Measurements from ENCODE around the gene NUP133. TPM values are rescaled to one million over a fixed set of nuclear protein-coding genes. Genes with fewer than 3 reads are reported as not detected.

The NUP133 gene
- total and polyA plus RNA-seq, 2 of the 4 experiments (the other 2 are of a cell fraction): 13.4 to 30.5 TPM

DNA sequence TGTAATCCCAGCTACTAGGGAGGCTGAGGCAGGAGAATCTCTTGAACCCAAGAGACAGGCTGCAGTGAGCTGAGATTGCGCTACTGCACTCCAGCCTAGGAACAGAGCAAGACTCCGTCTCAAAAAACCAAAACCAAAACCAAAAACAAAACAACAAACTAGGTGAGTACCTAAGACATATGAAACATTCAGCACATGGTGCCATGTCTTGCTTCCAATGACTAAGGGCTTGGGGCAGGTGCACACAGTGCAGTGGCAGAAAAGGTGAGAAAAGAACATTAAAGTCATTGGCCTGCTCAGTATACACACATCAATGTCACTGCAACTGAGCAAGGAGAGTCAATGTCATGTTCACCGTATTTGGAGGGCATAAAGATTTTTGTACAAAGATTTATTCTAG lies 70.1 kb downstream of the NUP133 start (continued):
- TF ChIP-seq, protein P1, sequence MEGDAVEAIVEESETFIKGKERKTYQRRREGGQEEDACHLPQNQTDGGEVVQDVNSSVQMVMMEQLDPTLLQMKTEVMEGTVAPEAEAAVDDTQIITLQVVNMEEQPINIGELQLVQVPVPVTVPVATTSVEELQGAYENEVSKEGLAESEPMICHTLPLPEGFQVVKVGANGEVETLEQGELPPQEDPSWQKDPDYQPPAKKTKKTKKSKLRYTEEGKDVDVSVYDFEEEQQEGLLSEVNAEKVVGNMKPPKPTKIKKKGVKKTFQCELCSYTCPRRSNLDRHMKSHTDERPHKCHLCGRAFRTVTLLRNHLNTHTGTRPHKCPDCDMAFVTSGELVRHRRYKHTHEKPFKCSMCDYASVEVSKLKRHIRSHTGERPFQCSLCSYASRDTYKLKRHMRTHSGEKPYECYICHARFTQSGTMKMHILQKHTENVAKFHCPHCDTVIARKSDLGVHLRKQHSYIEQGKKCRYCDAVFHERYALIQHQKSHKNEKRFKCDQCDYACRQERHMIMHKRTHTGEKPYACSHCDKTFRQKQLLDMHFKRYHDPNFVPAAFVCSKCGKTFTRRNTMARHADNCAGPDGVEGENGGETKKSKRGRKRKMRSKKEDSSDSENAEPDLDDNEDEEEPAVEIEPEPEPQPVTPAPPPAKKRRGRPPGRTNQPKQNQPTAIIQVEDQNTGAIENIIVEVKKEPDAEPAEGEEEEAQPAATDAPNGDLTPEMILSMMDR (conservative IDR thresholded peaks at IDR 0.05; ENCODE audit: low read depth, low read length): no peak
- no peak for TF ChIP-seq BHLHE40 (IDR thresholded peaks at IDR 0.05; ENCODE audit: low read depth, low read length)

DNA sequence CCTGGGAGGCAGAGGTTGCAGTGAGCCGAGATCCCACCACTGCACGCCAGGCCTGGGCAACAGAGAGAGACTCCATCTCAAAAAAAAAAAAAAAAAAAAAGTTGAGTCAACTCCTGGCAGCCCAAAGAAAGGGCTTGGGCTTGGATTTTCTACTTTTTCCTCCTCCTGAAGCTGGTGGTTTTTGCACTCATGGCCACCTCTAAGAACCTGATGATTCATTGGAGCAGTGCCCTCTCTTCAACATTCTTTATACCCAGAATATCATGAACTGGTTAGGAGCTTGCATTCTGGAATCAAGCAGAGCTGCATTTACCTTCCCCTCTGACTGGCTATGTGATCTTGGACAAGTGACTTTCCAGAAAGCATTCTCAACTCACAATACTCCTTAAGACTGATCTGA lies 70.7 kb downstream of the NUP133 start:
- Histone ChIP-seq H2AK9ac (replicated peaks; ENCODE audit: low read depth, low read length, poor library complexity) (no peak overlapping the region), H3K56ac (ENCODE audit: extremely low read depth, insufficient read depth, low read length) (no peak overlapping the region), H2BK120ac (ENCODE audit: low read depth, low read length) (no peak overlapping the region), H2BK15ac (ENCODE audit: low read depth, low read length) (no peak overlapping the region), H2AK5ac (ENCODE audit: low read depth, low read length) (no peak overlapping the region), H3K9me1 (ENCODE audit: insufficient read depth, low read length) (peaks cover 7% of the 10 kb centered on the region), H3K4me3 (ENCODE audit: insufficient read depth, low read depth, low read length) (no peak overlapping the region), H3K4ac (ENCODE audit: low read depth, low read length) (no peak overlapping the region), H3K4me1 (ENCODE audit: control insufficient read depth, insufficient read depth, low read length) (peaks cover 10% of the 10 kb centered on the region), H3K23ac (ENCODE audit: low read depth, low read length) (no peak overlapping the region), H3K27me3 (ENCODE audit: control insufficient read depth, insufficient read depth, low read length) (peaks cover 31% of the 10 kb centered on the region), H3K27ac (ENCODE audit: insufficient read depth, low read length) (no peak overlapping the region), H3K14ac (replicated peaks; ENCODE audit: low read depth, low read length) (no peak overlapping the region), H3K36me3 (ENCODE audit: control insufficient read depth, insufficient read depth, low read length) (peaks cover 7% of the 10 kb centered on the region), H4K8ac (ENCODE audit: low read depth in 2 of 2, low read length in 2 of 2) (no peak overlapping the region), H4K20me1 (ENCODE audit: insufficient read depth, low read length) (peaks cover 4% of the 10 kb centered on the region; the same call in 1 of the 2 replicates), H3K18ac (ENCODE audit: low read depth, low read length) (no peak overlapping the region), H2AFZ (replicated peaks; ENCODE audit: low read length, poor library complexity) (no peak overlapping the region), H3K9me3 (ENCODE audit: control insufficient read depth, insufficient read depth, low read length) (peaks cover 3% of the 10 kb centered on the region), H3K79me1 (ENCODE audit: low read depth in 1 of 2, low read length in 2 of 2) (no peaks in the 10 kb centered on the region; a peak in 1 of 4 replicates), H2BK20ac (ENCODE audit: low read depth, low read length) (no peak overlapping the region), H3K9ac (ENCODE audit: low read depth, low read length) (no peak overlapping the region), H4K5ac (ENCODE audit: low read depth, low read length) (no peak overlapping the region), H3K4me2 (ENCODE audit: low read depth, low read length) (no peak overlapping the region), H2BK5ac (ENCODE audit: low read depth, low read length, poor library complexity, severe bottlenecking) (no peak overlapping the region), H4K91ac (ENCODE audit: insufficient read depth, low read depth, low read length) (no peak overlapping the region)
- ChIA-PET CTCF (interaction anchor here (0.7 to 0.9 kb wide), 2 partner anchors 14 to 31 kb away, joined by 3 read pairs; no protein-coding TSS in a partner anchor), POLR2A (ENCODE audit: unreplicated experiment) (interaction anchor here (0.6 kb wide), 1 partner anchor 33 kb away, joined by 11 read pairs; no protein-coding TSS in a partner anchor)
- in situ Hi-C loops (cut with MboI; ENCODE audit: low sequenced_read_pairs): no loop called here
- no CpG with 5 or more reads among the region's 2 CpGs for WGBS, 2 experiments (ENCODE audit: extremely low coverage in 2 of 2, insufficient read length in 1 of 2)
- intact Hi-C loops (cut with micrococcal nuclease): no loop called here
- TF ChIP-seq CHD1 (IDR thresholded peaks at IDR 0.05; ENCODE audit: low read depth, low read length) (no peak), MAFK (IDR thresholded peaks at IDR 0.05; ENCODE audit: low read depth, low read length) (no peak)
- TF ChIP-seq, protein P2, sequence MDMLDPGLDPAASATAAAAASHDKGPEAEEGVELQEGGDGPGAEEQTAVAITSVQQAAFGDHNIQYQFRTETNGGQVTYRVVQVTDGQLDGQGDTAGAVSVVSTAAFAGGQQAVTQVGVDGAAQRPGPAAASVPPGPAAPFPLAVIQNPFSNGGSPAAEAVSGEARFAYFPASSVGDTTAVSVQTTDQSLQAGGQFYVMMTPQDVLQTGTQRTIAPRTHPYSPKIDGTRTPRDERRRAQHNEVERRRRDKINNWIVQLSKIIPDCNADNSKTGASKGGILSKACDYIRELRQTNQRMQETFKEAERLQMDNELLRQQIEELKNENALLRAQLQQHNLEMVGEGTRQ (IDR thresholded peaks at IDR 0.05; ENCODE audit: low read depth, low read length): no peak
- BruUV-seq (replicated peaks): no TSS peak
- dilution Hi-C loops (cut with HindIII; ENCODE audit: low sequenced_read_pairs, unreplicated experiment): no loop called here
- DNase-seq (peak; percentile 18), ATAC-seq (ENCODE audit: low read depth) (no peak)
